Raji (cell line): ENCODE results near the gene SLC5A3.

Experiments used
- POLR2A ChIP-seq: IDR thresholded peaks from 2 replicates; pipeline ENCODE4 v1.6.1; 2011; ENCODE audit warnings: low read depth, low read length, control low read depth; ENCODE audit not compliant: insufficient read depth

Gene SLC5A3

GRCh38 chr21:34082769-34083168 lies 9.4 kb downstream of the SLC5A3 start:
- no peak for TF ChIP-seq POLR2A

- no peak for TF ChIP-seq POLR2A
Observed at GRCh38 chr21:34083357-34083756, 10.0 kb downstream of the SLC5A3 start.

- TF ChIP-seq POLR2A = no peak
Observed at GRCh38 chr21:34085129-34085528, 11.8 kb downstream of the SLC5A3 start.

- TF ChIP-seq POLR2A = no peak
Observed at GRCh38 chr21:34086887-34087306, 13.5 kb downstream of the SLC5A3 start.

- no peak for TF ChIP-seq POLR2A
Observed at GRCh38 chr21:34088752-34089151, 15.4 kb downstream of the SLC5A3 start.

- TF ChIP-seq POLR2A = no peak
Observed at GRCh38 chr21:34091032-34091431, 17.7 kb downstream of the SLC5A3 start.

- TF ChIP-seq POLR2A = no peak
Observed at GRCh38 chr21:34091607-34092006, 18.2 kb downstream of the SLC5A3 start.

GRCh38 chr21:34092262-34092921 lies 19.0 kb downstream of the SLC5A3 start:
- no peak for TF ChIP-seq POLR2A

GRCh38 chr21:34093083-34093482 lies 19.7 kb downstream of the SLC5A3 start:
- no peak for TF ChIP-seq POLR2A

- TF ChIP-seq POLR2A = no peak
Observed at GRCh38 chr21:34094949-34095348, 21.6 kb downstream of the SLC5A3 start.

GRCh38 chr21:34097442-34097841 lies 24.1 kb downstream of the SLC5A3 start:
- TF ChIP-seq POLR2A = no peak

- TF ChIP-seq POLR2A = no peak
Observed at GRCh38 chr21:34100337-34100736, 27.0 kb downstream of the SLC5A3 start.

GRCh38 chr21:34100790-34101189 lies 27.4 kb downstream of the SLC5A3 start:
- no peak for TF ChIP-seq POLR2A

GRCh38 chr21:34105947-34106541 lies 32.7 kb downstream of the SLC5A3 start:
- TF ChIP-seq POLR2A = no peak

- TF ChIP-seq POLR2A = no peak
Observed at GRCh38 chr21:34107606-34108005, 34.2 kb downstream of the SLC5A3 start.

- no peak for TF ChIP-seq POLR2A
Observed at GRCh38 chr21:34109075-34109474, 35.7 kb downstream of the SLC5A3 start.

- no peak for TF ChIP-seq POLR2A
Observed at GRCh38 chr21:34110594-34111202, 37.3 kb downstream of the SLC5A3 start.

- TF ChIP-seq POLR2A = no peak
Observed at GRCh38 chr21:34112316-34113033, 39.1 kb downstream of the SLC5A3 start.
